GM18870 (cell line): Measurements from ENCODE around the gene OBP2B.
"Not testable (repeated sequence)": the region's sequence is repeated elsewhere in the genome, so short reads cannot be mapped to it uniquely, and the experiment has no call there.

Experiments used
- ATAC-seq: cut with Tn5 transposase; IDR thresholded peaks from one replicate; pipeline ENCODE4 v1.9.1; 2021; ENCODE audit warnings: moderate library complexity; ENCODE audit not compliant: unreplicated experiment

The OBP2B gene

DNA sequence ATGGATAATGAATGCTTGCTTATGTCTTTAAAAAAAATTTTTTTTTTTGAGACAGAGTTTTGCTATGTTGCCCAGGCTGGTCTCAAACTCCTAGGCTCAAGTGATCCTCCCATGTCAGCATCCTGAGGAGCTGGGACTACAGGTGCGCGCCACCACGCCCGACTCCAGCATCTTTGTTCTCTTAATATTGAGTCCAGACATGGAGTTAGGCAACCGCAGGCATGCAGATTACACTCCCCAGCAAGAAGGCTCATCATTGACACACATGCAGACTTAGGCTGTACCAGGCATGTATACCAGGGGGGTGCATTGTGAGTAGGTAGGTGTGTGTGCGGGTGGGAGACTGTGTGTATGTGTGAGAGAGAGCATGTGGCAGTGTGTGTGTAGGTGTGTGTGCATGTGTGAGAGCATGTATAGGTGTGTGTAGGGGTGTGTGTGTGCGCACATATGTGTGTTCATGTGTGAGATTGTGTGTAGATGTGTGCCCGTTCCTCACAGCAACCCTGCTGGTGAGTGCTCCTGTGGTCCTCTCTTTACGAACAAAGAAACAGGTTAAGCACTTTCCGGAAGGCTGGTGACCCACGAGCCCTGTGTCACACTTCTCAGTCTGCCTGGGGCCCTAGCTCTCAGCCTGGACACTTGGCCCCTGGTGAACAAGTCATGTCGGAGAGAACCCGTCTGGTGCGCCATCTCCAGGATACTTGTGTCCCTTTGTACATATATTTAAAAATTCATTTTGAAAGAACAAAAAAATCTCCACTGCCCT is 6.2 kb downstream of the OBP2B start:
- no peak for ATAC-seq

DNA sequence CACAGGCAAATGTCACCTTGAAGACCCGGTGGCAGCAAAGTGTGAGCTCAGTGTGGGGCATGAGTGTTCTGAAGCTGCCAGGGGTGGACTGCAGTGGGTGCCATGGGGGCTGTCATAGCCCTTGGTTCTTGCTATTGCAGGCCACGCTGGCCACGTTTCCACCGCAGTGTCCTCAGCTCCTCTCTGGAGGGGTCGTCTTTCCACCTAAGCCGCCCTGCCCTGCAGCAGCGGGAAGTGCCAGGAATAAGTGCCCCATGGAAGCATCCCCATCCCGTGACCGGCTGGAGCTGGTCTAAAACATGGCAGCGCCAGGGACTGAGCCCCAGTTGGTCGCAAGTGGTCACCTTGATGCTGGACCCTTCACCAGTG is 6.9 kb downstream of the OBP2B start:
- no peak for ATAC-seq

DNA sequence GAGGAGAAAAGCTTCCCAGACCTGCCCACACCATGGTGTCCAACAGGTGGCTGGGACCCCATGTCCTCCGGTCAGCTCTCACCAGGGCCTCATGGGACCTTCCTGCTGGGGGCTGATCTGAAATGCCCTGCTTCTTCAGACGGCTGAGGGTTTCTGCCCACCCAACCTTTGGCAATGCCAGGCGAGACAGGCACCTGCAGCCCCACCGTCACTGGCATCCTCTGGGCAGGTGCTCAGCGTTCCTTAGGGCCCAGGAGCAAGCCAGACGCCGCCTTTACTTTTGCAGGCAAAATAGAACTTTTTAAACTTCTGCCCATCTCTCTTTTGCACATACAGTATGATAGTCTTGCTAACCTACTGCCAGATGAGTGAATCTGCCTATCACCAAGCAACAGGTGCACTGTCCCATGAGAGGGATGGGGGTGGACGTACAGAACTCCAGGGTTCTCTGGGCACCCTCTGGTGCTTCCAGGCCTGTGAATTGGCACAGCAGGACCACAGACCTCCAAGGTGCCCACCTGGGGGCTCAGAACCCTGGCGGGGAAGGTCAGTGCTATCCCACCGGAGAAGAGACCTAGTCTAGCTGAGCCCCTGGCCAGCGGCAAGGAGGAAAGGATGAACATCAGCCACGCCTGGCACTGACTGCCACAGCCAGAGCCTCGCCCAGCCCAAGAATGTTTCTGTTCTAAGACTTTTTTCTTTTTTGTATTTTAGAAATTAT is 7.5 kb downstream of the OBP2B start:
- no peak for ATAC-seq

DNA sequence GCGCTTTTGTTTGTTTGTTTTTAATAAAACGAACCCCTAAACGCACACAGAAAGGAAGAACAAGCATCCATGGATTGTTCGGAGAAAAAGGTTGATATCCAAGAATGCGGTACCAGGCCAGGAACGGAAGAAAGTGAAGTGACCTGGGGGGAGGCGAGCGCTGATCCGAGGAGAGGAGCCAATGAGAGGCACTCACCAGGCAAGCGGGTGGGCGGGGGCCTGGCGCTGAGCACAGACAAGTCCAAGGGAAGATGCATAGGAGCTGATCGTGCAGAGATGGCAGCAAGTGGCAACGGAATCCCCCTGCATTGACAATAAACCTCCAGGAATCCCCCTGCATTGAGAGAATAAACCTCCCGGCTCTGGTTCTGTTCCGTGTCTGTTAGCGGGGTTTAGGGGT is 8.4 kb downstream of the OBP2B start:
- no peak for ATAC-seq

DNA sequence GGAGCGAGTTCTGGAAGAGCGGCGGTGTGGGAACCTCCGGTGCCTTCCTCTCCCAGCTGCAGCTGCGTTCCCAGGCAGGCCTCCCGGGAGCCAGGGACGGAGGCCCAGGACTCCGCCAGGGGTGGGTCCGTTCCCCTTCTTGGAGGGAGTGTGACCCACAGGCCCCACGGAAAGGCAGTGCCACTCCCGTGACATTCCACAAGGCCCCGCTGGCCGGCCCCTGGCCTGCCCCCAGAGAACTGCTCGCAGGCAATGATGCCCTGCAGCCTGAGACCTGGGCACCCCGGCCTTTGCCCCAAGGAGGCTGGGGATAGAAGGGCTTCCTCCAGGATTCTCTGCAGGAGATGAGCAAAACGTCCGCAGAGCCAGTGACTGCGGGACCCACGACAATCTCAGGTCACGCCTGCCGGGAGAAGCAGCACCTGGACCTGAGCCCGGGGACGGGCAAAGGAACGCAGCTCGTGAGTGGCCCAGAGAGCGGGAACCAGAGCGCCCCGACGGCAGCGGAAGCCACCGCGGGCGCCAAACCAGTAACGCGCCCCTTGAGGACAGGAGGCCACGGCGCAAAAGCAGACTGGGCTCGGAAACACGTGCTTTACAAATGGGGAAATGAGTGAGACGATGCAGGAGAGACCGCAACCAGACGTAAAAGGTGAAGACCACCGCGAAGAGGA is 9.3 kb downstream of the OBP2B start:
- ATAC-seq = no peak

DNA sequence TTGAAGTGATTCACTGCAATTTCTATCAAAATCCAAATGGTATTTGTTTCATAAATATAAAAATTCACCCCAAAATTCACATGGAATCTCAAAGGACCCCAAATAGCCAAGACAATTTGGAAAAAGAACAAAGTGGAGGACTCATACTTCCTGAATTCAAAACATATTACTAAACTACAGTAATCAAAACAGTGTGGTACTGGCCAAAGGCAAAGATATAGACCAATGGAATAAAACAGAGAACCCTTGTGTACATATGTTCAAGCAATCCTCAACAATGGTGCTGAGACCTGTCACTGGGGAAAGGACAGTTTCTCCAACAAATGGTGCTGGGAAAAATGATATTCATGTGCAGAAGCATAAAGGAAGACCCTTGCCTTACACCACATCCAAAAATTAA is 14.0 kb downstream of the OBP2B start:
- ATAC-seq = no peak

DNA sequence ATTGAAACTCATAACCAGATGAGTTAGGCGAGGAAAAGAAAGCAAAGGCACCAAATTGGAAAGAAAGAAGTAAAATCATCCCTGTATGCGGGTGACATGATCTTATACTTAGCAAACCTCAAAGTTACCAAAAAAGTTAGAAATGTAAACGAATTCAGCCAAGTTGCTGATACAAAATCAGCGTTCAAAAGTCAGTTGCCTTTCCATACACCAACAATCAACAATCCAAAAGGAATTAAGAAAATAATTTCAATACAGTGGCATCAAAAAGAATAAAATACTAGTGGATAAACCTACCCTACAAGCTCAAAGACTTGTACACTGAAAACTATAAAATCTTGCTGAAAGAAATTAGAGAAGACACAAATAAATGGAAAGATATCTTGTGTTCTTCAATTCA is 14.5 kb downstream of the OBP2B start:
- ATAC-seq = no peak

DNA sequence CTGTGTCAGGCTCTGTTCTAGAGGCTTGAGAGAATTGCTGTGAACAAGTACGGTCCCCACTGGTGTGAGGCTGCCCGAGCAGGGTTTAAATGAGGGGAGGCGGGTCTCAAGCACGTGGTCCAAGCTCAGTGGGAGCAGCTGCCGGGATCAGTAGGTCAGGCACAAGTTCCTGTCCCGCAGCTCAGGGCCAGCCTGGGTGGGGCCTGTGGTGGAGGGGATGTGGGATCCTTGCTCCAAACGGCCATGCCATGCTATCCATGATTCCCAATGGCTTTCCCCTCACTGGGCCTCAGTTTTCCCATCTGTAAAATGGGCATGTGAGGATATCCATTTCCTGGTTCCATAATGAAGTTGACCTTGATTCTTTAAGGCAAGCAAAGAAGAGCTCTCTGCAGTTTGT is 17.1 kb downstream of the OBP2B start:
- no peak for ATAC-seq

DNA sequence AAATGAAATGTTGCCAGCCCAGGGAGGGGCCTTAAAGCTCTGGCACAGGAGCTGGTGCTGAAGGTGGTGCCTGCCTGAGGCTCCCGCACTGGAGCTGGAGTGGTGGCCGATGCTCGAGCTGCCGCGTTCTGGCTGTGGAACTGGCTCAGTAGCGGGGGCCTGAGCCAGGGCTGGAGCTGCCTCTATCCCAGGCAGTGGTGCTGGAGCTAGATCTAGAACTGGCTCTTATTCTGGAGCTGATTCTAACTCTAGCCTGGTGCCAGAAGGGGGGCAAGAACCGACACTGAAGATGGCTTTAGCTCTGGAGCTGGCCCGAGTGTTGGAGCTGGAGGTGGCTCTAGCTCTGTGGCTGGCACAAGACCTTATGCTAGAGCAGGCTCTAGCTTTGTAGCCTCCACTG is 19.2 kb downstream of the OBP2B start:
- ATAC-seq = no peak

DNA sequence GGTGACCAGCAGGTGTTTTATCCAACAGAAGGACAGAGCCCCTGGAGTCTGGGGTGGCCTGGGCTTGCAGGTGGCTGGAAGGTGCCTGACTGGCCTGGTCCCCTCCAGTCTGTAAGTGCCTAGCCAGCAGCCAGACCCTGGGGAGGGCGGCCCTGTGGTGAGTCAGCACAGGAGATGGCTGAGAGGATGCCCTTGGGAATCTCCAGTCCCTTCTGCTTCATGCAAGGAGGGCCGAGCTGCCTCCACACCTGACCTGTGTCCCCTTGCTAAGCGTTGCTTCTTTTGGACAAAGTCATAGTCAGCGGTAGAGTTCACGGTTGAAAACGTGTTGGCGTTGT is 20.2 kb downstream of the OBP2B start:
- no peak for ATAC-seq

DNA sequence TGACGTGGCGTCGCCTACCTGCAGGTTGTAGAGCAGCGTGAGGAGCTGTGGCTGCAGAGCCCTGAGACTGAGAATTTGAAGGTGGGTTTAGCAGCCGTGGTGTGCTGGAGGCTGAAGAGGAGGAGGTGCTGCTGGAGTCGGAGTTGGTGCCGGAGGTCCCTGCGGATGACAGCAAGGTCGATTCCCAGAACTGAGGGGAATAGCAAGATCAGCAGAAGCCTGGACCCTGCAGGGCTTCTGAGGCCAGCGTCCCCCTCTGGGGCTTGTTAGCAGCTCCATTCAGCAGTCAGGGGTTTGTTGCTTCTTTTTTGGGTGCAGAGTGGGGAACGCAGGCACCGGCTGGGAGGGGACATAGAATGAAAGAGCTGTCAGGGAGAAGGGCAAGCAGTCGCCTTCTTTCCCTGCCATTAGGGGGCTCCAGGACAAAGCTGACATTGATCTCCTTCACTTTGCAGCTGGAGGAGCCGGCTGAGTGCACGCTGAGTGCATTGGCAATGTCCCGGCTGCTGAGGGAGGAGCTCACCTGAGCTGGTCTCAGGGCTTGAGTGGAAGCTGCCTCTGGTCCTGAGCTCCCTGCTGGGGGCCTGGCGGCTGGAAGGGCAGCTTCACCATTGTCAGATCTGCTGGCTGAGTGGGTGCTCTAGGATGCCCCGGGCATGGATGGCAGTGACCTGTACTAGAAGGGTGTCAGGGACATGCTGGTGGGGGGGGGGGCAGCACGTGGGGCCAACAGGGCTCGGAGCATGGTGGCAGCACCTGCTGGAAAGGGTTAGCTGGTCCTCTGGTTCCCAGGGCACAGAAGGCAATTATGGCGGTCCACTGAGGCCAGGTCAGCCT is 20.8 kb downstream of the OBP2B start:
- ATAC-seq = no peak

DNA sequence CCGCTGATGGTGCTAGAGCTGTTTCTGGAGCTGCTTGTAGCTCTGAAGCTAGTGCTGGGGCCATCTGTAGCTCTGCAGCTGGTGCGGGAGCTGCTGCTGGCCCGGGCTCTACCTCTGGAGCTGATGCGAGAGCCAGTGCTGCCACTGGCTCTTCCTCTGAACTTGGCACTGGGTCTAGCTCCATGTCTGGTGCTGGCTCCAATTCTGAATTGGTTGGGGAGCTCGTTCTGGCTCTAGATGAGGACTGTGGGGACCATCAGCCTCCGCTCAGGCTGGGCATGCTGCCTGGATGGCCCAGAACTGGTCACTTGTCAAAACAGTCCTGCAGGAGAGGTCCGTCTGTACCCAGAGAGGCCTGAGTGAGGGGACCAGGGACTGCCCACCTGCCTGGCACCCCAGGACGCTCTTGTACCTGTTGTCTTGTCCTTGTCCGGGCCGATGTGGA is 21.5 kb downstream of the OBP2B start:
- ATAC-seq = no peak

DNA sequence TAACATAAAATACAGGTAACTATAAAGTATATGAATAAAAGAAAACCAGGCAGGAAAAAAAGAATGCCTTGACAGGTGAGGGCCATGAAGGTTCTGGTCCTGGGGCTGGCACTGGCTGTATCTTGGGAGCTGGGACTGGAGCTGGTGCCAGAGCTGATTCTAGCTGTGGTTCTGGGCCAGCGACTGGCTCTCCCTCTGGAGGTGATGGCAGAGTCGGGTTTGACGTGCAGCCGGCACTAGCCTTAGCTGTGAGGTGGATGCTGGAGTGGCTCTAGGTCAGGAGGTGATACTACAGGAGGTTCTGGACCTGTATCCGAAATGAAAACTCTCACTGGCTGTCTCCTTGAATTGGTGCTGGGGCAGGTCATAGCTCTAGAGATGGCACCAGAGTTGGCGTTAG is 22.3 kb downstream of the OBP2B start:
- ATAC-seq = no peak

DNA sequence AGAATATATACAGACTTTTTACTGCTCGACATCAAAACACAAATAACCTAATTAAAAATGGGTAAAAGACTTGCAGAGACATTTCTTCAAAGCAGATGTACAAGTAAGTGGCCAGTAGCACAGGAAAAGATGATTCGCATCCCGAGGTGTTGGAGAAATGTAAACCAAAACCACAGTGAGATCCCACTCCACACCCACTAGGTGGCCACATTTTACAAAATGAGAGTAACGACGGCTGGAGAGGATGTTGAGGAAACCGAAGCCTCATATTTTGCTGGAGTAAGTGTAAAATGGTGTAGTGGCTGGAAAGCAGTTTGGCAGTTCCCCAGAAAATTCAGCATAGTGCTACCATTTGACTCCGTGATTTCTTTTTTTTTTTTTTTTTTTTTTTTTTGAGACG is 24.1 kb downstream of the OBP2B start:
- no peak for ATAC-seq

DNA sequence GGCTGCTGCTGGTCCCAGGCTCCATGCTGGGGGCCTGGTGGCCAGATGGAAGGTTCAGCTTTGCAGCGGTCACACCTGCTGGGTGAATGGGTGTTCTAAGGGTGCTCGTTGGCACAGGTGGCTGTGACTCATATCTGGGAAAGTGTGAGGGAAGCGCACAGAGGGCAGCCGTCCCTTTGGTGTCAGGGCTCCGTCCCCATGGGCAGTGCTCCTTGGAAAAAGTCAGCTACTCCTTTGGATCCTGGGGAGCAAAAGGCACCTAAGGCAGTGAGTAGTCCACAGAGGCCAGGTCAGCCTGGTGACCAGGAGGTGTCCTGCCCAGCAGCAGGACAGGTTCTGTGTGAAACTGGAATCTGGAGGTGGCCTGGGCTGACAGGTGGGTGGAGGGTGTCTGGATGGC is 26.9 kb downstream of the OBP2B start:
- no peak for ATAC-seq

DNA sequence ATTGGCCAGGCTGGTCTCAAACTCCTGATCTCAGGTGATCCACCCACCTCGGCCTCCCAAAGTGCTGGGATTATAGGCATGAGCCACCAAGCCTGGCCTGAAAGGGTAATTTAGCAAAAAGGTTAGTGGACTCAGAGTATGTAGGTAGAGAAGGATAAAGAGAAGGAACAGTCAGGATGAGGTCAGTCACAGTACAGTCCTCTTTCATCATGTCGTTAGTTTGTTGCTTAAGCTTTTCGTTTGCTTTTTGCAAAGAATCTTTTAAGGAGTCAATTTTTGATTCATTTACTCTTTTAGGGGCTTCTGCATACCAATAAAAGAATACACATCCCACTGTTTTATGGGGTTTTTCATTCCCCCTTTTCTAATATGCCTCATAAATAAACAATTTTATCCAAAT is 27.5 kb downstream of the OBP2B start:
- ATAC-seq = no peak

DNA sequence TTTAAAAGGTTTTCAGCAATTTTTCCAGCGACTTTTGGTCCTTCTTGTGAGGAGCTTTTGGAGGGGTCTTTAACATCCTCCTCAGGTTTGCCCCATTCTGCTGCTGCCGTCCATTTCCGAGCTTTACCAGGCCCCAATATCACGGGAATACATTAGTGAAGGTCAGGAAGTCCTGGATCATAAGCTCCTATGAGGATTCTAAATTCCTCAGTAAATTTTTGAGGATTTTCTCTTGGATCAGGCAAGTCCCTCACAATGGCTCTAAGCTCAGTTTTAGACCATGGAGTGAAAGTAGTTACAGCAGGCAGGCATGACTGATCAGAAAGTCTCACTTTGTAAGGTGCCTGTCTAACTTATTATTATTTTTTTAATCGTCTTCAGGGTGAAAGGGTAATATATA is 28.1 kb downstream of the OBP2B start:
- ATAC-seq = no peak

DNA sequence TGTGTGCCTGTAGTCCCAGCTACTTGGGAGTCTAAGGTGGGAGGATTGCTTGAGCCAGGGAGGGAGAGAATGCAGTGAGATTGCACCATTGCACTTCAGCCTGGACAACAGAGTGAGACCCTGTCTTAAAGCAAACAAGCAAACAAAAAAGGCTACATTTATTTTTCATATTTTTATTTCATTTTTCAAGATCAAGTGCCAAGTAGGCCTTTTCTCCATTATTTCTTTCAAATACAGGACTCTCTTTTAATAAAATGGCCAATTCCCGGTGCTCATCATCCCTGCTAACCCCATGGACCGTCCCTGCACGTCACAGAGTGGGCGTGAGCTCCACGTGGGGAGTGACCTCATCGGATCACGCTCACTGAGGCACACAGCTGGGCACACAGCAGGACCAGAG is 36.0 kb downstream of the OBP2B start:
- ATAC-seq = no peak

DNA sequence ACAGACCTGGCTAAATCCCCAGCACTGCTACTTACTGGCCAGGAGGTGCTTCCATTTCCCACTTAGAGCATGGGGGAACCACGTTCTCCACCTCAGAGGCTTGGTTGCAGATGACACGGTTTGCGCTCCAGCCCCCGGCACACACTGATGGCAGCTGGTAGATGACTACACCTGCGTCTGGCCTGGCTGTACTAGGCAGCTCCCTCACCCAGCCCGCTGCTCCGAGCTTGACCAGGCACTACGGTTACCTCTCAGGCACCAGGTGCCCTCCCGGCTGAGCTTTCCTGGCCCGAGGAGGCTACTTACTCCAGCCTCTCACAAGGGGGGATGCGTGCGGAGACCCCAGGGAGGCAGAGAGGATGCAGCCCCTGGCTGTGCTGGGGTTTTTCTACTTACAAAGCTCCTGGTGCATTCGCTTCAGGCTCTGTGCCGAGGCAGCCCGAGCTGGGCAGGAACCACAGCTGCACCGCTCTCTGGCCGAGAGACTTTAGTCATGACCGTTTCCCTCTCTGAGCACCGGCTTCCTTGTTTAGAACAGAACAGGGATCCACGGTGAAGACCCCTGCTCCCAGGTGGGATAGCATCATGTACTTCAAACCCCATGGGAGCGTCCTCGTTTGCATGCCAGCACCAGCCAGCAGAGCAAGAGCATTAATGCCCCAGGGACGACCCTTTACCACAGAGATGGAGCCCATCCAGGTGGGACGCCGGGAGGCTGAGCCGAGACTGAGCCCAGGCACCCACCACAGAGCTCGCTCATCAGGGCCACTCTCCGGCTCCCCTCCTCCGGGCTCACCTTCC is 37.7 kb downstream of the OBP2B start:
- no peak for ATAC-seq

DNA sequence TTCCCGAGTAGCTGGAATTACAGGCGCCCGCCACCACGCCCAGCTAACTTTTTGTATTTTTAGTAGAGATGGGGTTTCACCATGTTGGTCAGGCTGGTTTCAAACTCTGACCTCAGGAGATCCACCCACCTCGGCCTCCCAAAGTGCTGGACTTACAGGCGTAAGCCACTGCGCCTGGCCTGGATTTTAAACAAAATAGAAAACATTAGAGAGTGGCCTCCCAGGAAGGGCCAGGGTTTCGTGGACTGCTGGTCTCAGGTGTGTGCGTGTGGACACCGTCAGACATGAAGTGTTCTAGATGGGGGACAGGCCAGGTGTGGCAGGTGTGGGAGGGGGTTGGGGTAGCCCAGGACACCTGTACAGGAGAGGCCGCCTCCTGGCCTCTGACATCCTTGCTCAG is 38.3 kb downstream of the OBP2B start:
- no peak for ATAC-seq

DNA sequence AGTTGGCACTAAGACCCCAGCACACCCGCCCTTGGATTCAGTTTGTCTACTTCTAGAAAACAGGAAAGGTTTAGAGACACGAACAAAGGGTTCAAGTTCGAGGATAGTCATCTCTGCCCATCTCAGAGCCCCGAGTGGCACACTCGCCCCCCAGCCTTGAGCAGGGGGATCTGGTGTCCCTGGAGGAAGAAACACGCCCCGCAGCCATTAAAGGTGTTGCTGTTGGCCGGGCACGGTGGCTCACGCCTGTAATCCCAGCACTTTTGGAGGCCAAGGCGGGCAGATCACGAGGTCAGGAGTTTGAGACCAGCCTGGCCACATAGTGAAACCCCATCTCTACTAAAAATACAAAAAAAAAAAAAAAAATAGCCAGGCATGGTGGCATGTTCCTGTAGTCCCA is 39.4 kb downstream of the OBP2B start:
- ATAC-seq = not testable (repeated sequence)
